C4-2B (cell line): ENCODE results near the gene ADRA1B.

Experiments
- CTCF ChIP-seq: fragments of 450-650 bp; conservative IDR thresholded peaks from 2 replicates; pipeline ENCODE4 v1.5.1; 2017; ENCODE audit warnings: mild to moderate bottlenecking
- ZFX ChIP-seq: fragments of 450-650 bp; IDR thresholded peaks from 2 replicates; pipeline ENCODE4 v1.6.1; 2017

GRCh38 chr5:159928122-159928909, 12.0 kb downstream of the ADRA1B start:
- TF ChIP-seq CTCF (no peak), ZFX (no peak)
